Transverse colon (tissue), 4 donors: ENCODE results near the gene HOXB7. TPM values are rescaled to one million over a fixed set of nuclear protein-coding genes. Genes with fewer than 3 reads are reported as not detected.
A peak's percentile ranks its signal among the peaks of the same experiment; 100 is the strongest.

Experiments
- DNase-seq: peaks from one replicate; pipeline ENCODE4 v3.0.0-alpha.2; 2019
- H3K27ac ChIP-seq, 4 donors: fragments of 200-600 bp; sonication (generic); 2 replicates each; pipeline ENCODE4 v1.5.1; 2016 to 2018; ENCODE audit warnings: inconsistent platforms in 4 of 4
- H3K27me3 ChIP-seq: fragments of 200-600 bp; sonication (generic); 2 replicates; pipeline ENCODE4 v1.5.1; 2017; ENCODE audit warnings: inconsistent platforms
- H3K36me3 ChIP-seq, 4 donors: fragments of 200-600 bp; sonication (generic); 2 replicates each; pipeline ENCODE4 v1.5.1; 2017 to 2019; ENCODE audit warnings: inconsistent platforms in 4 of 4
- H3K4me1 ChIP-seq, 4 donors: fragments of 200-600 bp; sonication (generic); 2 replicates each; pipeline ENCODE4 v1.5.1; 2017 to 2020; ENCODE audit warnings: inconsistent platforms in 4 of 4
- H3K4me3 ChIP-seq, 4 donors: fragments of 200-600 bp; sonication (generic); 1 replicate in 1 of 4; 2 replicates in 3 of 4; pipeline versions ENCODE4 v1.5.1 to v1.6.1; 2017 to 2019; ENCODE audit warnings: inconsistent platforms in 4 of 4
- H3K9me3 ChIP-seq, 2 donors: fragments of 200-600 bp; sonication (generic); 2 replicates each; pipeline ENCODE4 v1.5.1; 2017 to 2019; ENCODE audit warnings: inconsistent platforms in 2 of 2
- CTCF ChIP-seq, 5 experiments: fragments of 200-600 bp in 3 of 5; fragments of 450-650 bp in 2 of 5; sonication (generic) in 3 of 5; IDR thresholded peaks; 1 replicate in 2 of 5; 2 replicates in 3 of 5; pipeline ENCODE4 v1.5.1; 2016 to 2017; ENCODE audit warnings: antibody characterized with exemption in 5 of 5, inconsistent platforms in 3 of 5, mild to moderate bottlenecking in 2 of 5, moderate library complexity in 1 of 5
- EP300 ChIP-seq: sonication (generic); formaldehyde crosslinking; IDR thresholded peaks from one replicate; pipeline ENCODE4 v1.6.1; 2017; ENCODE audit warnings: antibody characterized with exemption, low read depth
- POLR2A ChIP-seq: fragments of 450-650 bp; IDR thresholded peaks from one replicate; pipeline ENCODE4 v1.6.1; 2016; ENCODE audit warnings: antibody characterized with exemption, mild to moderate bottlenecking, moderate library complexity
- POLR2AphosphoS5 ChIP-seq, 3 donors: sonication (generic); formaldehyde crosslinking; IDR thresholded peaks; one replicate each; pipeline ENCODE4 v1.6.1; 2016; ENCODE audit warnings: antibody characterized with exemption in 3 of 3
- WGBS, 2 donors: methylation state at CpG; one replicate each; pipeline ENCODE4 v1.1.5; 2018; ENCODE audit warnings: low coverage in 1 of 2; 5-methylcytosine and 5-hydroxymethylcytosine counted together
- in situ Hi-C, 4 donors: fragments of 200-750 bp; cut with MboI; loops; one replicate each; pipeline versions ENCODE4 v1.15.0 to v1.15.1; 2017; ENCODE audit warnings: low sequenced_read_pairs in 3 of 4, low pct_ligation_motif_present in 1 of 4, low pct_unique_long_range_greater_than_20kb in 1 of 4
- intact Hi-C: fragments of 100-400 bp; cut with DNase I; formaldehyde crosslinking; loops from one replicate; pipeline ENCODE4 v1.15.1; 2023; ENCODE audit warnings: low total_unique reads
- small RNA-seq, 4 donors: library from RNA; depleted of rRNA; stranded (forward); fragments of <200 nt; gene quantifications; one replicate each; pipeline ENCODE3, GENCODE V24; 2016
- total RNA-seq, 4 donors: library from RNA; depleted of rRNA; stranded (reverse); fragments of >200 nt; gene quantifications; one replicate each; pipeline ENCODE4 v1.1.0, GENCODE V29; 2016

Gene HOXB7
- total RNA-seq, 4 donors from 2014 or later = 11.2 to 20.9 (median 16.7) TPM; not detected in 1

GRCh38 chr17:48559122-48559839, 51.5 kb downstream of the HOXB7 start:
- DNase-seq = no peak
- Histone ChIP-seq H3K4me1 (peaks cover 43 to 93% (median 74%) of the 10 kb centered on the region in 4 donors), H3K27ac (peak overlapping the region; percentile 89 to 95 (median 94)), H3K36me3 (no peaks in the 10 kb centered on the region), H3K27me3 (no peaks in the 10 kb centered on the region), H3K4me3 (no peak overlapping the region), H3K9me3 (no peaks in the 10 kb centered on the region)
- whole genome bisulfite sequencing, 2 donors = 73 to 76% methylated on average over 8 to 16 of the region's 16 CpGs
- in situ Hi-C loops = no loop called here
- no peak for TF ChIP-seq POLR2A
- no peak for TF ChIP-seq POLR2AphosphoS5 (IDR thresholded peaks at IDR 0.05)
- no peak for TF ChIP-seq EP300
- TF ChIP-seq CTCF (IDR thresholded peaks at IDR 0.05) = no peak
- intact Hi-C loops = no loop called here

- DNase-seq = no peak
- Histone ChIP-seq H3K27me3 (no peaks in the 10 kb centered on the region), H3K27ac (peak overlapping the region; percentile 89 to 95 (median 94)), H3K4me1 (peaks cover 45 to 92% (median 74%) of the 10 kb centered on the region in 4 donors), H3K4me3 (no peak overlapping the region), H3K9me3 (no peaks in the 10 kb centered on the region), H3K36me3 (no peaks in the 10 kb centered on the region)
- no peak for TF ChIP-seq CTCF (IDR thresholded peaks at IDR 0.05)
- TF ChIP-seq POLR2A = no peak
- no peak for TF ChIP-seq POLR2AphosphoS5 (IDR thresholded peaks at IDR 0.05)
- TF ChIP-seq EP300 = no peak
- 72 to 86% methylated on average over 2 of the region's 2 CpGs for WGBS, 2 donors
- intact Hi-C loops (no loop called here), in situ Hi-C loops (no loop called here)
Measured at GRCh38 chr17:48558831-48559121, 52.0 kb downstream of the HOXB7 start.

- H3K4me1 ChIP-seq = peaks cover 49 to 92% (median 72%) of the 10 kb centered on the region in 4 donors
- in situ Hi-C loops (no loop called here), intact Hi-C loops (no loop called here)
- H3K4me3 ChIP-seq = no peak overlapping the region
- WGBS, 2 donors = 79% methylated on average over 13 of the region's 13 CpGs; no CpG with 5 or more reads in 1 of the 2 donors
- DNase-seq = no peak
- no peaks in the 10 kb centered on the region for H3K36me3 ChIP-seq
- H3K27ac ChIP-seq = peak overlapping the region; percentile 89 to 95 (median 94)
- no peak for TF ChIP-seq POLR2AphosphoS5 (IDR thresholded peaks at IDR 0.05)
- TF ChIP-seq EP300 = no peak
- H3K27me3 ChIP-seq = no peaks in the 10 kb centered on the region
- H3K9me3 ChIP-seq = no peaks in the 10 kb centered on the region
Measured at GRCh38 chr17:48558057-48558830, 52.6 kb downstream of the HOXB7 start.

Small RNA genes within 50 kb of the gene (small RNA-seq; reads per million reads assigned to genes)
- 28.4 to 150 (median 46.3) reads per million in 4 donors for gene MIR196A1

Other genes starting within 250 kb of the HOXB7 start
- gene SKAP1, start 180.8 kb downstream of the HOXB7 start, total RNA-seq = 1 to 10 TPM in 3 of 4 donors, not detected in 1; 1.2 to 6.4 (median 4.9) TPM
- gene HOXB1, start 80.0 kb downstream of the HOXB7 start, total RNA-seq = not detected
- 10 to 100 TPM in 3 of 4 donors, not detected in 1; 13.5 to 93.9 (median 13.8) TPM for gene HOXB2, start 65.9 kb downstream of the HOXB7 start, total RNA-seq
- 1 to 10 TPM in 3 of 4 donors, not detected in 1; 1.9 to 4.8 (median 2.0) TPM for gene HOXB4, start 32.7 kb downstream of the HOXB7 start, total RNA-seq
- 10 to 100 TPM; 25.7 to 57.1 (median 34.9) TPM for gene HOXB3, start 20.8 kb downstream of the HOXB7 start, total RNA-seq
- gene HOXB5, start 17.2 kb downstream of the HOXB7 start, total RNA-seq = 10 to 100 TPM; 10.5 to 35.4 (median 18.7) TPM
- 10 to 100 TPM; 42.7 to 78.4 (median 62.5) TPM for gene HOXB6, start 6.0 kb downstream of the HOXB7 start, total RNA-seq
- gene HOXB8, start 4.3 kb upstream of the HOXB7 start, total RNA-seq = 10 to 100 TPM in 2 of 4 donors, 1 to 10 TPM in 2; 1.8 to 21.3 (median 8.9) TPM
- gene HOXB9, start 15.3 kb upstream of the HOXB7 start, total RNA-seq = 10 to 100 TPM; 19.8 to 54.3 (median 29.4) TPM
- gene PRAC1, start 111.5 kb upstream of the HOXB7 start, total RNA-seq = 1 to 10 TPM in 1 of 4 donors, not detected in 3; 4.4 TPM
- 1 to 10 TPM in 1 of 4 donors, not detected in 3; 4.1 TPM for gene PRAC2, start 112.2 kb upstream of the HOXB7 start, total RNA-seq
- gene HOXB13, start 117.7 kb upstream of the HOXB7 start, total RNA-seq = 1 to 10 TPM; 1.2 to 5.7 (median 3.5) TPM
- gene TTLL6, start 206.2 kb upstream of the HOXB7 start, total RNA-seq = 10 to 100 TPM in 1 of 4 donors, 1 to 10 TPM in 3; 4.9 to 24.9 (median 7.3) TPM
- 100 to 1,000 TPM; 141 to 292 (median 207) TPM for gene CALCOCO2, start 220.0 kb upstream of the HOXB7 start, total RNA-seq